GM18907 (cell line): Measurements from ENCODE around the gene RPL18A.

Source experiments
- ATAC-seq: cut with Tn5 transposase; IDR thresholded peaks from one replicate; pipeline ENCODE4 v1.9.1; 2021; ENCODE audit warnings: mild to moderate bottlenecking, moderate library complexity; ENCODE audit not compliant: unreplicated experiment

RPL18A gene

GRCh38 chr19:17859533-17860330 is at the start of gene RPL18A:
RPL18A (plus strand) TSS chr19:17859910; CDS start chr19:17859957, 47 bp downstream.
- ATAC-seq = peak; percentile 94

- no peak for ATAC-seq
These were observed 48.6 kb upstream of the RPL18A start for GRCh38 chr19:17811103-17811502.

- no peak for ATAC-seq
These were observed 48.0 kb upstream of the RPL18A start for GRCh38 chr19:17811681-17812080.

- ATAC-seq = no peak
These were observed 47.6 kb upstream of the RPL18A start for GRCh38 chr19:17812099-17812498.

GRCh38 chr19:17817668-17818363 is 41.9 kb upstream of the RPL18A start:
- no peak for ATAC-seq

DNA sequence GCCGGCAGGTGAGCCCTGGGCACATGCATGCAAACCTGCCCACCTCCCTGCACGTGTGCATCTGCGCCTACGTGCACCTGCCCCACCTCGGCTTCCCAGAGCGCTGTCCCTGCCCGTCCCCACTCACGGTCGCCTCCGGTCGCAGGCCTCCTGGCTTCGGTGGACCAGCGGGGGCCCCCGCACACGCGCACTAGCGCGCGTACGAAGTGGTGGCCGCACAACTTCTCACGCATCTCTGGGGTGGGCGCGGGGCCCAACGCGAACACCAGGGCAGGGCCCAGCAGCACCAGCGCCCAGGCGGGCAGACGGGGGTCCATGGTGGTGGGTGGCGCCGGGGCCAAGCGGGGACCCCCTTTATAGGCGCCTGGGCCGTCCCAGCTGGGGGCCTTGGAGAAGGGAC is 38.5 kb upstream of the RPL18A start, which contains the start of gene INSL3:
Gene INSL3 (minus strand): TSS at position 330 of the 400 bp plus-strand sequence. CDS start 13 bp downstream, at position 317.
- no peak for ATAC-seq

DNA sequence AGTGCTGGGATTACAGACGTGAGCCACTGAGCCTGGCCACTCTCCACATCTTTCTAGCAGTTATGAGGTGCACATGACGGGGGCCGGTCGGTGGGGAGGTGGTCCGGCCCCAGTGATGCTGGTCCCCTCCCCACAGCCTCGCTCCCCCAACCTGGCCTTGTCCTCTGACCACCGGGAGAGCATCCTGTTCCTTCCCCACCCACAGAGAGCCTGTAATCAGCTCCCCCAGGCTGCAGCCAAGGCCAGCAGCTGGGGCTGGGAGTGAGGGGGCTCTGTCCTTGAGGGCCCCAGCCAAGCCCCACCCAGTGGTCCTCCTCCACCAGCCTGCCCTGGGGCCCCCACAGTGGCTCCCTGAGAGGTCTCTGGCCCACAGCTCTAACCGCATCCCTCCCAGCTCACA is 35.4 kb upstream of the RPL18A start:
- ATAC-seq = no peak

GRCh38 chr19:17826508-17827056 is 33.1 kb upstream of the RPL18A start:
- no peak for ATAC-seq

- ATAC-seq = no peak
These were observed 29.7 kb upstream of the RPL18A start for GRCh38 chr19:17829855-17830566.

DNA sequence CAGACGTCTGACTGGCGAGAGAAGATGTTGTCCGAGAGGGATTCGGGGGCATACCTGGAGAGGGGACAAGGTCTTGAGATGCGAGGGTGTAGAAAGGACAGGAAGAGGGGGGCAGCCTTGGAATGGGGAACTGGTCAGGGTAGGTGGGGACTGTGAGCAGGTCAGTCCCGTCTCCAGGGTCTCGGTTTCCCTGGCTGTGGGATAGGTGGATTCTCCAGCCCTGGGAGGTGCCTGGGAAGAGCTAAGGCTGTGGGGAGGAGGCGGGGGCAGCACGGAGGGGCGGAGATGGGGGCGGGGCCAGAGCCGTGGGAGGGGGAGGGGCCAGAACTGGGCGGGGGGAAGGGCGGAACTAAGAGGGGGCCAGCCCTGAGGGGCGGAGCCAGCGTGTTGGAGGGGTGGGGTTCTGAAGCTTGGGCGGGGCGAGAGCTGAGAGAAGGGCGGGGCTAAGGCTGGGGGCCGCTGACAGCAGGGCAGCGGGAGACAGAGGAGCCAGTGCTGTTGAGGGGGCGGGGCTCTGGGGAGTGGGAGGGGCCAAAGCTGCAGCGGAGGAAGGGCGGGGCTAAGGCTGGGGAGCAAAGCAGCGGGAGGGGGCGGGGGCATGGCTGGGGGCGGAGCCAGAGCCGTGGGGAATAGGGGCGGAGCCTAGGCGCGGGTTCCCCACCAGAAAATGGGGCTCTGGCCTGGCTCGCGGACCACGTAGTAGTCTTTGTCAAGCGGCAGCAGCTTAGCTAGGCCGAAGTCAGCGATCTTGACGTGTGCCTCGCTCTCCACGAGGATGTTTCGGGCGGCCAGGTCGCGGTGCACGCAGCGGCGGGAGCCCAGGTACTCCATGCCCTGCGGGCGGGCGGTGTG is 28.9 kb upstream of the RPL18A start:
- ATAC-seq = no peak

DNA sequence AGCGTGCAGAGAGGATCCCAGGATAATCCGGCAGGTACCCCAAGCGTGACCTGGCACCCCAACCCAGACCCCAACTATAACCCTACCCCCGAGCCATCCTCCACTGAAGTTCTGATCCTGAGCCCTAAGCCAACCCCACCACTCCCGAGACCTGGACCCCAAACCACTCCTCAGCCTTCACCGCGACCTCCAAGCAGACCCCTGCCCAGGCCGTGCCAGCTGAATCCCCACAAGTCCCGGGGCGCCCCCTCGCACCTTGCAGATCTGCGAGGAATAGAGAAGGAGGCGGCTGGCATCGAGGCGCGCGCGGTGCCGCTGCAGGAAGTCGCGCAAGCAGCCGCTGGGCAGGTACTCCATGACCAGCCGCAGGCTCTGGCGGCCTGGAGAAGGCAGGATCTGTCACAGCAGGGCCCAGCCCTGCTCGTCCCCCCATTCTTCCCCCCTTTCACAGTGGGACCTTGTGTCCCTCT is 28.3 kb upstream of the RPL18A start:
- ATAC-seq = no peak

- no peak for ATAC-seq
These were observed 27.1 kb upstream of the RPL18A start for GRCh38 chr19:17832443-17833208.

DNA sequence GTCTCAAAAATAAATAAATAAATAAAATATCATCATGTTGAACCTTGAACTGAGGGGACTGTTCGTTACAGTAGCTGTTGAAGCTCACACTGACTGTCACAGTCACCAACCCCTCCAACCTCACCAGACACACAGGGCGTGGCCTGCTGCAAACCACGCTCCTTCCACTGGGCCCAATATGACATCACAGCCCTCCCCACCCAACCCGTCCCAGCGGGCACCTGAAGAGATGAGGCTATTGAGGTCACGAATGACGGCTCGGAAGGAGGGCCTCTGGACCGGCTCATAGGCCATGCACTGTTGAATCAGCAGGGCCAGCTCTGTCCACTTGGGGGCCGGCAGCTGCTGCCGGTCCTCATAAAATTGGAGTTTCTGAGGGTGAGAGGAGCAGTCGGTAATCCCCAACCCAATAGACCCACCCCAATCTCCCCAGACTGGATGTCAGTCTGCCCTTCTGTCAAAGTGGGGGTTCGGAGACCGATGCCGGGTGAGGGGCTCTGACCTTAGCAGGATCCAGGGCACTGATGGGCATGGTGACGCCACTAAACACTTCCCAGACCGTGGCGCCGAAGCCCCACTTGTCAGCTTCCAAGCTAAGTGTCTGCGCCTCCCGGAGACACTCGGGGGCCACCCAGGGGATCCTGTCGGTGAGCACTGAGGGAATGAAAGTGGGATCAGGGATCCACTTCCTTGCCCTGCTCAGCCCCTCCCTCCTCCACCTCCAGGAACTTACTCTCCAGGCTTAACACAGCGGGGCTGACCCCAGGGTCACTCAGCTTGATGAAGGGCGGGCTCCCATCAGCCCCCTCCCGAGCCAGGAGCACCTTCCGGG is 25.1 kb upstream of the RPL18A start:
- ATAC-seq = no peak

DNA sequence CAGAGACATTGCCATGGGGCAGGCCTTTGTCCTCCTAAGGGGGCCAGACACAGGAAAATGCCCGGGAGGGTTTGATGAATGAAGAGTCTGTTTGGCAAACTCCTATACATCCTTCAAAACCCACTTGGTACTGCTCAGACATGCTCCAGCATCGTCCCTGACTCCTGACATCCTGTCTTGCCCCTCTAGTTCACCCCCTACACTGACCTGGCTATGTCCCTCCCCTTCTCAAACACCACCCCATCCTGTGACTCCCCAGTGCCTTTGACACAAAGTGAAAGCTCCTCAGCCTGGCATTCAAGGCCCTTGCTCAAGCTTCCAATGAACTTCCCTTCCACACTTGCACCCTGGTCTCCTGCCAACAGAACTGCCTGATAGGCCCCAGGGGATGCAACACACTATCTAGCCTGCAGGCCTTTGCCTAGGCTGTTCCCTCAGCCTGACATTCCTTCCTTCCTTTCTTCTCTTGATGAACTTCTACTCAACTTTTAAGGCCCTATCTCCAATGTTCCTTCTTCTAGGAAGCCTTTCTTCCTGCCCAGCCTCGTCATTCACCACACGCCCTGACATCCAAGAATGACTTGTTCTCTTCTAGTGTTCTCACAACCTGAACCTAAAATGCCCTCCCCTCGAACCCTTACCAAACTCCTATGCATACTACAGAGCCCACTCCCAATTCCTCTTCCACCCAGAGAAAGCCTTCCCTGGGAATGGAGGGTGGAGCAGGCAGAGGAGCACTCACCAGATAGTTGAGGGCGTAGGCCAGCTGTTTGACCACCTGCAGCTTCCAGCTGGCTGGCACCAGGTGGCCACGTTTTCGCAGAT is 24.3 kb upstream of the RPL18A start:
- ATAC-seq = no peak

GRCh38 chr19:17836530-17836929 is 23.2 kb upstream of the RPL18A start:
- ATAC-seq = no peak

DNA sequence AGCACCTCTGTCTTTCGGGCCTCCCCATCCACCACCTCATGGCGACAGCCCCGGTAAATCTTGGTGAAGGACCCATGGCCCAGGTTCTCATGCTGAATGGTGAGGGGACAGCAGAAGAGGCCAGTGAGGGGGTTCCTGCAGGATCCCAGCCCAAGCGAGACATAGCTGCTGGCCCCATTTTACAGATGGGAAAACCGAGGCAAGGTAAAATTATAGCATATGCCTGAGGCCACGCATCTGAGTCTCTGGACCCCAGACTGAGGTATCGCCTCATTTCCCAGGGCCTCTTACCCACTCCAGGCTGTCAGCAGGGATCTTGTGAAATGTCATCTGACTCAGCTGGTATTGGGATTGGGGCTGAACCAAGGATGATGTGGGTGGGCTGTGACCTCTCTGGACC is 21.7 kb upstream of the RPL18A start:
- no peak for ATAC-seq

DNA sequence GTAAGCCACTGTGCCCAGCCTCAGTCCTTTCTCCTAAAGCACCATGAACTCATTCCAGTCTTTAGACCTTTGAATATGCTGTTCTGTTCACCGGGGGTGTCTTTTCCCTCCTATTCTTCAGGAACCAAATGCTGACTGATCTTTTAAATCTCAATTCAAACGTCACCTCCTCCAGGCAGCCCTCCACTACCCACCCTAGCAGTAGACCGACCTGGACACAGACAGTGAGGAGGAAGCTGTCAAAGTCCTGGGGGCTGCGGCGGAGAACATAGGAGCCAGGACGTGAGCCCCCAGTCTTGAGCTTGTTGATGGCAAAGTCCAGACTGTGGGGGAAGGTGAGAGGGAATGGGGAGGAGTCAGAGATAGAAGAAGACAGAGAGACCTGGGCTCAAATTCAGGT is 19.7 kb upstream of the RPL18A start:
- no peak for ATAC-seq

DNA sequence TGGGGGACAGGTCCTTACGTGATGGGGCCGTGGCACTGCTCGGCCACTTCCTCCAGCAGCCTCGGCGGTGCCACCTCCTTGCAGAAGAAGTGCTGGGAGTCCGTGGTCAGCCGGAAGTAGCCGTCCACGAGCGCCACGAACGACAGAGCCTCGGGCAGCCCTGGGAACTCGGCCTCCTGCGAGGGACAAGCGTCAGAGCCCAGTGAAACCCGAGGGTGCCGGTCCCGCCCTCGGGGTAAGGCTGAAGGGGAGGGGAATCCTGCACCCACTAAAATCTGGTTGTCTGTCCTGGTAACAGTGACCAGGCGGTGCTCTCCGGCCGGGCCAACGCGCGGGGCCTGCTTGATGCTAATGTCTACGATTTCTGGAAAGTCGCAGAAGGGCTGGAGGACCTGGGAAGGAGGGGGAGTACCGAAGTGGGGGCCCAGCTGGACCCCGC is 18.3 kb upstream of the RPL18A start:
- no peak for ATAC-seq
